K562 (cell line): ENCODE measurements around the gene ETFBKMT. TPM values are rescaled to one million over a fixed set of nuclear protein-coding genes. Genes with fewer than 3 reads are reported as not detected.

Experiments used
- ARHGAP35 ChIP-seq: fragments of 450-650 bp; IDR thresholded peaks from 2 replicates; pipeline ENCODE4 v1.6.1; 2018; ENCODE audit not compliant: partially characterized antibody
- IFI16 ChIP-seq: fragments of 250-450 bp; sonication (Bioruptor Pico); IDR thresholded peaks from 2 replicates; pipeline ENCODE4 v2.1.2; 2022; ENCODE audit warnings: mild to moderate bottlenecking, inconsistent platforms
- KAT2B ChIP-seq: IDR thresholded peaks from one replicate; pipeline ENCODE4 v1.6.1; 2012; ENCODE audit warnings: low read depth, mild to moderate bottlenecking, control low read depth, inconsistent platforms, low read length, moderate library complexity
- LEF1 ChIP-seq: fragments of 450-650 bp; IDR thresholded peaks from 2 replicates; pipeline ENCODE4 v1.6.1; 2016; ENCODE audit warnings: mild to moderate bottlenecking
- MAFF ChIP-seq: IDR thresholded peaks from 2 replicates; pipeline ENCODE4 v1.6.1; 2012; ENCODE audit warnings: low read length, improper control_type of control experiment
- NCOR1 ChIP-seq: fragments of 450-650 bp; IDR thresholded peaks from 2 replicates; pipeline ENCODE4 v1.6.1; 2016; ENCODE audit warnings: mild to moderate bottlenecking, moderate library complexity
- NFE2 ChIP-seq: IDR thresholded peaks from 2 replicates; pipeline ENCODE4 v1.6.1; 2014; ENCODE audit warnings: antibody characterized with exemption, low read depth
- NRF1 ChIP-seq, 2 experiments: fragments of 450-650 bp; IDR thresholded peaks in 1 of 2; conservative IDR thresholded peaks in 1 of 2; 2 replicates each; pipeline ENCODE4 v1.6.1; 2014; ENCODE audit warnings: mild to moderate bottlenecking in 2 of 2
- PTTG1 ChIP-seq: fragments of 450-650 bp; IDR thresholded peaks from 2 replicates; pipeline ENCODE4 v1.6.1; 2016; ENCODE audit warnings: low read depth, mild to moderate bottlenecking, missing genetic modification characterization, missing compliant biosample characterization
- SETDB1 ChIP-seq: IDR thresholded peaks from one replicate; pipeline ENCODE4 v1.6.1; 2012; ENCODE audit warnings: low read length, control low read depth, inconsistent platforms
- SMAD1 ChIP-seq: fragments of 150-350 bp; IDR thresholded peaks from 2 replicates; pipeline ENCODE4 v1.6.1; 2014; ENCODE audit warnings: low read length, low read depth; ENCODE audit not compliant: partially characterized antibody
- SMARCA4 ChIP-seq: fragments of 450-650 bp; IDR thresholded peaks from 2 replicates; pipeline ENCODE4 v1.6.1; 2016
- SRF ChIP-seq, 2 experiments: fragments of 250-450, 450-650 bp in 1 of 2; sonication (Bioruptor Pico) in 1 of 2; sonication (generic) in 1 of 2; formaldehyde crosslinking; IDR thresholded peaks; 2 replicates each; pipeline versions ENCODE4 v1.5.0 to v1.5.1; 2020 to 2022; ENCODE audit warnings: mild to moderate bottlenecking in 1 of 2, missing genetic modification reagents in 1 of 2
- ZNF41 ChIP-seq: fragments of 250-450 bp; sonication (Bioruptor Pico); conservative IDR thresholded peaks from 2 replicates; pipeline ENCODE4 v1.4.0; 2020; ENCODE audit warnings: mild to moderate bottlenecking
- polyA plus RNA-seq, 8 experiments: library from polyadenylated mRNA; depleted of rRNA in 4 of 8; stranded (reverse) in 5 of 8; unstranded in 3 of 8; fragments of >200 nt; fragmentation: Nextera tagmentation in 2 of 8; fragmentation: Illumina TruSeq in 1 of 8; extraction: Ambion mirVana in 2 of 8; extraction: Trizol in 1 of 8; gene quantifications; 2 replicates each; pipeline versions ENCODE4 v1.2.1 to v1.2.3, GENCODE V29; 2011 to 2014; ENCODE audit warnings: inconsistent platforms in 1 of 8, missing spikeins in 1 of 8
- total RNA-seq, 7 experiments: library from RNA; depleted of rRNA in 6 of 7; stranded (reverse); fragments of >200 nt in 6 of 7; fragmentation: Illumina TruSeq in 2 of 7; extraction: Trizol in 2 of 7; gene quantifications; 2 replicates each; pipeline versions ENCODE4 v1.2.1 to v1.2.3, GENCODE V29; 2011 to 2021; ENCODE audit warnings: low replicate concordance in 1 of 7
- TF ChIP-seq, protein P1 (sequence below), 2 experiments: IDR thresholded peaks; 2 replicates each; pipeline ENCODE4 v1.6.1; 2012; ENCODE audit warnings: improper control_type of control experiment in 2 of 2, low read depth in 2 of 2, low read length in 2 of 2, borderline replicate concordance in 1 of 2
- TF ChIP-seq, protein P2 (sequence below): fragments of 250-450 bp; sonication (Bioruptor Pico); IDR thresholded peaks from 2 replicates; pipeline ENCODE4 v1.8.0; 2022; ENCODE audit warnings: moderate library complexity, mild to moderate bottlenecking, inconsistent platforms
- TF ChIP-seq, protein P3 (sequence below): IDR thresholded peaks from 2 replicates; pipeline ENCODE4 v1.6.1; 2011; ENCODE audit not compliant: insufficient read length; ENCODE audit errors: extremely low read depth
- TF ChIP-seq, protein P4 (sequence below): fragments of 450-650 bp; IDR thresholded peaks from 2 replicates; pipeline ENCODE4 v1.6.1; 2017; ENCODE audit warnings: mild to moderate bottlenecking, moderate library complexity
- TF ChIP-seq, protein P5 (sequence below): sonication (generic); formaldehyde crosslinking; IDR thresholded peaks from 2 replicates; pipeline ENCODE4 v1.8.0; 2022; ENCODE audit warnings: mild to moderate bottlenecking, missing genetic modification reagents
- TF ChIP-seq, protein P6 (sequence below): fragments of 450-650 bp; formaldehyde crosslinking; IDR thresholded peaks from 2 replicates; pipeline ENCODE4 v1.4.0; 2020; ENCODE audit warnings: mild to moderate bottlenecking, moderate library complexity

ETFBKMT gene
- total and polyA plus RNA-seq, 9 of the 15 experiments (the other 6 are each of a cell fraction or from before 2014, with no cell fraction given) = 0.18 to 1.7 (median 0.96) TPM

DNA sequence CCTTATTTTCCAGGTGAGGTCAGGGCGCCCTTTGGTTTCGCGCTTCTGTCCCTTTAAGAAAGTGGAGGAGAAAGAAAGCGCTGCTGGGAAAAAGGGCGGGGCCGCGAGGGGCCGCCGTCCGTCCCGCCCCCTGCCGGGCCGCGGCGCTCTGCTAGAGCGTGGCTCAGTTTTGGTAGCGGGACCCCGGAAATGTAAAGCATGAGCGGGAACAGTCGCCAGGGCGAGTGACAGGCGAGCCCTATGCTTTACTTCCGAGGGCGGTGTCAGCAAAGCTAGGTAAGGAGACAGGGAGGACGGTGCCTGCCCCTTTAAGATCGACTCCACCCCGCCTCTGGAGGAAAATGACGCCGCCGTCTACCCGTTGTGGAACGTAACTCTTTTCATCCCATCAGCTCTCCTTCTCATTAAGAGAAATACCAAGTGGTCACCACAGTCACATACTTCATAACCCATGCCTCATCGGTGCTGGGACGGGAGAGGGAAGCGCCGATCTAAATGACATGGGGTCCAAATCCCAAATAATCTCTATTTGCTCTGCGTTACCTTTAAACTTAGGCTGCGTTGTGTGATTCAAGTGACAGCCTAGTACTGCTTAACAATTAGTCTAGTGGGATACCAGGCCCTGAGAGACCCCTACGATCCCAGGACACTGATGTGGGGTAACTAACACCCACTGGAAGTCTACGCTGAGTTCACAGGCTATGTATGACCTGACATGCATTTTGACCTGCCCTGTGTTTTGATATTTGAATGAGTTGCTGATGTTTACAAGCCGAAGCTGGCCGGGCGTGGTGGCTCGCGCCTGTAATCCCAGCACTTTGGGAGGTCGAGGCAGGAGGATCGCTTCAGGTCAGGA, at the start of gene ETFBKMT (continued):
- TF ChIP-seq, protein P1, sequence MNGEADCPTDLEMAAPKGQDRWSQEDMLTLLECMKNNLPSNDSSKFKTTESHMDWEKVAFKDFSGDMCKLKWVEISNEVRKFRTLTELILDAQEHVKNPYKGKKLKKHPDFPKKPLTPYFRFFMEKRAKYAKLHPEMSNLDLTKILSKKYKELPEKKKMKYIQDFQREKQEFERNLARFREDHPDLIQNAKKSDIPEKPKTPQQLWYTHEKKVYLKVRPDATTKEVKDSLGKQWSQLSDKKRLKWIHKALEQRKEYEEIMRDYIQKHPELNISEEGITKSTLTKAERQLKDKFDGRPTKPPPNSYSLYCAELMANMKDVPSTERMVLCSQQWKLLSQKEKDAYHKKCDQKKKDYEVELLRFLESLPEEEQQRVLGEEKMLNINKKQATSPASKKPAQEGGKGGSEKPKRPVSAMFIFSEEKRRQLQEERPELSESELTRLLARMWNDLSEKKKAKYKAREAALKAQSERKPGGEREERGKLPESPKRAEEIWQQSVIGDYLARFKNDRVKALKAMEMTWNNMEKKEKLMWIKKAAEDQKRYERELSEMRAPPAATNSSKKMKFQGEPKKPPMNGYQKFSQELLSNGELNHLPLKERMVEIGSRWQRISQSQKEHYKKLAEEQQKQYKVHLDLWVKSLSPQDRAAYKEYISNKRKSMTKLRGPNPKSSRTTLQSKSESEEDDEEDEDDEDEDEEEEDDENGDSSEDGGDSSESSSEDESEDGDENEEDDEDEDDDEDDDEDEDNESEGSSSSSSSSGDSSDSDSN (IDR thresholded peaks at IDR 0.05; ENCODE audit: borderline replicate concordance in 1 of 2, low read depth in 2 of 2, low read length in 2 of 2) = no peak
- peak; percentile 72 to 75 for TF ChIP-seq NRF1 (conservative IDR thresholded peaks at IDR 0.05 in 1 of 2, IDR thresholded peaks at IDR 0.05 in 1 of 2)
- TF ChIP-seq SMAD1 = no peak
- TF ChIP-seq, protein P2, sequence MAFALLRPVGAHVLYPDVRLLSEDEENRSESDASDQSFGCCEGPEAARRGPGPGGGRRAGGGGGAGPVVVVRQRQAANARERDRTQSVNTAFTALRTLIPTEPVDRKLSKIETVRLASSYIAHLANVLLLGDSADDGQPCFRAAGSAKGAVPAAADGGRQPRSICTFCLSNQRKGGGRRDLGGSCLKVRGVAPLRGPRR = no peak
- no peak for TF ChIP-seq IFI16
- TF ChIP-seq SRF (CRISPR knock-in tag; IDR thresholded peaks at IDR 0.05) = peak in 1 of 2 experiments; percentile 72; a peak in 1 of 4 replicates
- no peak for TF ChIP-seq KAT2B
- TF ChIP-seq, protein P3, sequence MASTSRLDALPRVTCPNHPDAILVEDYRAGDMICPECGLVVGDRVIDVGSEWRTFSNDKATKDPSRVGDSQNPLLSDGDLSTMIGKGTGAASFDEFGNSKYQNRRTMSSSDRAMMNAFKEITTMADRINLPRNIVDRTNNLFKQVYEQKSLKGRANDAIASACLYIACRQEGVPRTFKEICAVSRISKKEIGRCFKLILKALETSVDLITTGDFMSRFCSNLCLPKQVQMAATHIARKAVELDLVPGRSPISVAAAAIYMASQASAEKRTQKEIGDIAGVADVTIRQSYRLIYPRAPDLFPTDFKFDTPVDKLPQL = no peak
- TF ChIP-seq, protein P4, sequence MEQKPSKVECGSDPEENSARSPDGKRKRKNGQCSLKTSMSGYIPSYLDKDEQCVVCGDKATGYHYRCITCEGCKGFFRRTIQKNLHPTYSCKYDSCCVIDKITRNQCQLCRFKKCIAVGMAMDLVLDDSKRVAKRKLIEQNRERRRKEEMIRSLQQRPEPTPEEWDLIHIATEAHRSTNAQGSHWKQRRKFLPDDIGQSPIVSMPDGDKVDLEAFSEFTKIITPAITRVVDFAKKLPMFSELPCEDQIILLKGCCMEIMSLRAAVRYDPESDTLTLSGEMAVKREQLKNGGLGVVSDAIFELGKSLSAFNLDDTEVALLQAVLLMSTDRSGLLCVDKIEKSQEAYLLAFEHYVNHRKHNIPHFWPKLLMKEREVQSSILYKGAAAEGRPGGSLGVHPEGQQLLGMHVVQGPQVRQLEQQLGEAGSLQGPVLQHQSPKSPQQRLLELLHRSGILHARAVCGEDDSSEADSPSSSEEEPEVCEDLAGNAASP = no peak
- no peak for TF ChIP-seq PTTG1 (tag)
- TF ChIP-seq MAFF = no peak
- TF ChIP-seq, protein P5, sequence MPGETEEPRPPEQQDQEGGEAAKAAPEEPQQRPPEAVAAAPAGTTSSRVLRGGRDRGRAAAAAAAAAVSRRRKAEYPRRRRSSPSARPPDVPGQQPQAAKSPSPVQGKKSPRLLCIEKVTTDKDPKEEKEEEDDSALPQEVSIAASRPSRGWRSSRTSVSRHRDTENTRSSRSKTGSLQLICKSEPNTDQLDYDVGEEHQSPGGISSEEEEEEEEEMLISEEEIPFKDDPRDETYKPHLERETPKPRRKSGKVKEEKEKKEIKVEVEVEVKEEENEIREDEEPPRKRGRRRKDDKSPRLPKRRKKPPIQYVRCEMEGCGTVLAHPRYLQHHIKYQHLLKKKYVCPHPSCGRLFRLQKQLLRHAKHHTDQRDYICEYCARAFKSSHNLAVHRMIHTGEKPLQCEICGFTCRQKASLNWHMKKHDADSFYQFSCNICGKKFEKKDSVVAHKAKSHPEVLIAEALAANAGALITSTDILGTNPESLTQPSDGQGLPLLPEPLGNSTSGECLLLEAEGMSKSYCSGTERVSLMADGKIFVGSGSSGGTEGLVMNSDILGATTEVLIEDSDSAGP = peak; percentile 95
- TF ChIP-seq SETDB1 = no peak
- TF ChIP-seq ZNF41 = no peak
- 0 out of 2 replicates have a peak, but pooled peaks have one; percentile 27 for TF ChIP-seq SMARCA4
- 0 out of 2 replicates have a peak, but pooled peaks have one; percentile 9 for TF ChIP-seq NFE2
- TF ChIP-seq ARHGAP35 = no peak
- no peak for TF ChIP-seq LEF1
- TF ChIP-seq, protein P6, sequence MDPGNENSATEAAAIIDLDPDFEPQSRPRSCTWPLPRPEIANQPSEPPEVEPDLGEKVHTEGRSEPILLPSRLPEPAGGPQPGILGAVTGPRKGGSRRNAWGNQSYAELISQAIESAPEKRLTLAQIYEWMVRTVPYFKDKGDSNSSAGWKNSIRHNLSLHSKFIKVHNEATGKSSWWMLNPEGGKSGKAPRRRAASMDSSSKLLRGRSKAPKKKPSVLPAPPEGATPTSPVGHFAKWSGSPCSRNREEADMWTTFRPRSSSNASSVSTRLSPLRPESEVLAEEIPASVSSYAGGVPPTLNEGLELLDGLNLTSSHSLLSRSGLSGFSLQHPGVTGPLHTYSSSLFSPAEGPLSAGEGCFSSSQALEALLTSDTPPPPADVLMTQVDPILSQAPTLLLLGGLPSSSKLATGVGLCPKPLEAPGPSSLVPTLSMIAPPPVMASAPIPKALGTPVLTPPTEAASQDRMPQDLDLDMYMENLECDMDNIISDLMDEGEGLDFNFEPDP (CRISPR knock-in tag) = no peak
- no peak for TF ChIP-seq NCOR1
